ENCODE measurements around the gene ZNF593OS. TPM values are rescaled to one million over a fixed set of nuclear protein-coding genes. Genes with fewer than 3 reads are reported as not detected.

Gene ZNF593OS
- total and polyA plus RNA-seq, 2 of the 8 experiments (the other 6 are each of a cell fraction or from before 2014, with no cell fraction given): not detected

- TF ChIP-seq EZH2 (IDR thresholded peaks at IDR 0.05; ENCODE audit: low read depth, low read length, severe bottlenecking) (no peak), HDAC2 (IDR thresholded peaks at IDR 0.05; ENCODE audit: borderline replicate concordance in 1 of 2, low read depth in 2 of 2, low read length in 2 of 2) (no peak), POLR2AphosphoS5 (IDR thresholded peaks at IDR 0.05; ENCODE audit: low read depth, low read length) (no peak), POU5F1 (IDR thresholded peaks at IDR 0.05; ENCODE audit: low read depth, low read length) (no peak), RNF2 (IDR thresholded peaks at IDR 0.05; ENCODE audit: borderline replicate concordance, low read depth, low read length, missing control alignments, poor library complexity, severe bottlenecking) (no peak)
- Histone ChIP-seq H3K9ac (replicated peaks in 1 of 4; ENCODE audit: extremely low read depth in 1 of 4, low read depth in 3 of 4, low read length in 3 of 4) (no peak overlapping the region), H4K91ac (replicated peaks; ENCODE audit: insufficient read length, low read length) (no peak overlapping the region), H2AFZ (ENCODE audit: low read length) (no peak overlapping the region), H3K36me3 (ENCODE audit: control insufficient read depth in 2 of 4, insufficient read depth in 4 of 4, low read length in 3 of 4) (peaks cover 0 to 12% (median 0%) of the 10 kb centered on the region in 4 experiments; a peak in 2 of 8 replicates), H3K27ac (ENCODE audit: low read depth, low read length) (no peak overlapping the region), H2BK20ac (ENCODE audit: low read length) (no peak overlapping the region), H2BK15ac (ENCODE audit: low read length) (no peak overlapping the region), H4K20me1 (replicated peaks in 1 of 2; ENCODE audit: control insufficient read depth in 1 of 2, insufficient read depth in 2 of 2, low read length in 2 of 2) (peaks cover 0 to 2% of the 10 kb centered on the region in 2 experiments), H4K5ac (ENCODE audit: insufficient read length, low read depth, low read length) (no peak overlapping the region), H3K79me2 (ENCODE audit: control insufficient read depth in 1 of 2, insufficient read depth in 2 of 2, low read length in 2 of 2) (no peaks in the 10 kb centered on the region), H3K23me2 (ENCODE audit: low read depth, low read length) (no peaks in the 10 kb centered on the region; the same call in 1 of the 2 replicates), H4K8ac (ENCODE audit: extremely low read depth, insufficient read depth, low read length) (no peak overlapping the region), H3K56ac (replicated peaks; ENCODE audit: insufficient read length, low read depth, low read length) (no peak overlapping the region), H2BK5ac (ENCODE audit: low read depth, low read length) (no peak overlapping the region), H3K18ac (ENCODE audit: extremely low read depth, low read length) (no peak overlapping the region), H3K9me3 (ENCODE audit: insufficient read depth in 2 of 2, low read depth in 1 of 2, low read length in 1 of 2) (no peaks in the 10 kb centered on the region), H3K14ac (ENCODE audit: insufficient read length) (no peak overlapping the region), H3K4me2 (ENCODE audit: insufficient read depth in 1 of 2, low read depth in 2 of 2, low read length in 2 of 2) (no peak overlapping the region), H3K23ac (ENCODE audit: insufficient read length) (no peak overlapping the region), H2AK5ac (ENCODE audit: low read depth, low read length) (no peak overlapping the region), H3K4me1 (replicated peaks in 1 of 4; ENCODE audit: control insufficient read depth in 3 of 4, insufficient read depth in 4 of 4, low read length in 3 of 4) (no peaks in the 10 kb centered on the region), H3K27me3 (replicated peaks in 1 of 4; ENCODE audit: control insufficient read depth in 3 of 4, extremely low read depth in 1 of 4, insufficient read depth in 3 of 4, low read length in 3 of 4) (no peaks in the 10 kb centered on the region), H2BK120ac (replicated peaks; ENCODE audit: low read depth, low read length) (no peak overlapping the region), H3K4me3 (ENCODE audit: extremely low read depth in 1 of 4, insufficient read depth in 2 of 4, low read depth in 3 of 4, low read length in 4 of 4) (no peak overlapping the region), H3K4ac (replicated peaks; ENCODE audit: insufficient read length, low read depth, low read length) (no peak overlapping the region), H3K79me1 (ENCODE audit: low read depth, low read length) (no peaks in the 10 kb centered on the region), H2BK12ac (ENCODE audit: low read depth, low read length) (no peak overlapping the region)
- WGBS, 2 experiments (ENCODE audit: extremely low coverage in 1 of 2, insufficient coverage in 1 of 2, insufficient read length in 1 of 2, insufficient replicate concordance in 2 of 2, low coverage in 1 of 2, low lambda C conversion rate in 2 of 2, missing lambda C conversion rate in 1 of 2): 96% methylated on average over 4 of the region's 4 CpGs; no CpG with 5 or more reads in 1 of the 2 experiments
- no peak for DNase-seq (ENCODE audit: low read depth in 1 of 2, low spot score in 2 of 2)
- ChIA-PET CTCF (ENCODE audit: partially characterized antibody) (interaction anchor here (0.6 to 1.6 kb wide), 2 partner anchors 20 to 51 kb away, joined by 3 to 7 read pairs; no protein-coding TSS in a partner anchor), POLR2A (ENCODE audit: partially characterized antibody) (interaction anchor here (1.1 kb wide), 1 partner anchor 13 kb away, joined by 4 read pairs; the partner anchor contains the start of gene PDIK1L)
- no peak for FAIRE-seq
These were observed 47.0 kb downstream of the ZNF593OS start for GRCh38 chr1:26124418-26125331.

All from H1 (cell line).